HG03354 (cell line): ENCODE data around the gene SLC25A23.
A peak's percentile ranks its signal among the peaks of the same experiment; 100 is the strongest.
"Not testable (repeated sequence)": the region's sequence is repeated elsewhere in the genome, so short reads cannot be mapped to it uniquely, and the experiment has no call there.

Experiments used
- ATAC-seq: cut with Tn5 transposase; IDR thresholded peaks from one replicate; pipeline ENCODE4 v1.9.1; 2021; ENCODE audit warnings: mild to moderate bottlenecking; ENCODE audit not compliant: unreplicated experiment, poor library complexity, severe bottlenecking

Gene SLC25A23

GRCh38 chr19:6412447-6413091, 47.0 kb downstream of the SLC25A23 start:
- no peak for ATAC-seq

- no peak for ATAC-seq
These were observed 47.5 kb downstream of the SLC25A23 start for GRCh38 chr19:6412061-6412446.

- ATAC-seq: no peak
These were observed 50.2 kb downstream of the SLC25A23 start for GRCh38 chr19:6409346-6409745.

DNA sequence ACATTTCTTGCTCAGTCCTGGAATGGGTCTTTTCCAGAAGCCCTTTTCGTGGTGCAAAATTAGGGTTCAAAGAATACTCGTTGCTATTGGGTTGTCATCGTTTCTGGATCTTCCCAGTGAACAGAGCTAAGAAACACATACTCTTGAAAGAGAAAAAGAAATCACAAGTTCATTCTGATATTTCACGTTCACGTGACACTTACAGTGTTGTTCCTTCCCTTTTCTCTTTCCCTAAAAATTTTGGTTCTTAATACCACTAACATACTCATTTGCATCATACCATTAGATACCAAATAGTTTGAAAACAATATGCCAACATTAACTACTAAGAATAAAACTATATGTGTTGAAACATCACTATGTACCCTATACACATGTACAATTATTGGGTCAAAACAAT, 53.2 kb downstream of the SLC25A23 start:
- no peak for ATAC-seq

- ATAC-seq: no peak
These were observed 56.6 kb downstream of the SLC25A23 start for GRCh38 chr19:6402837-6403608.

- no peak for ATAC-seq
These were observed 57.5 kb downstream of the SLC25A23 start for GRCh38 chr19:6402058-6402457.

- ATAC-seq: not testable (repeated sequence)
These were observed 59.3 kb downstream of the SLC25A23 start for GRCh38 chr19:6400062-6400944.

- ATAC-seq: no peak
These were observed 63.3 kb downstream of the SLC25A23 start for GRCh38 chr19:6396305-6396704.

DNA sequence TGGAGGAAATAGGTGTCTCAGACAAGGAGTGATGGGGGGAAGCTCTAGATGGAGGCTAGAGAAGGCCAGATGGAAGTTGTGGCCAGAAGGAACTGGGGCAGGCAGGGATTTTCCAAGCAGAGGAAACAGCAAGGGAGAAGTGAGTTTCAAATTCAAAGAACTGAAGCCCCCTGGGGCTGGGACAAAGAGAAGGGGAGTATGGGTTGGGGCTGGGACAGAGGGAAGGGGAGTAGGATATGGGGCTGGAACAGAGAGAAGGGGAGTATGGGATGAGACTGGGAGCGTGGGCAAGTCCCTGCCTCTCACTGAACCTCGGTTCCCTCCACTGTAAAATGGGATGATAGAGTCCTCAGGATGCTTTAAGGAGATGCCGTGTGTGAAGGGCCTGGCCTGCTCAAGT, 64.8 kb downstream of the SLC25A23 start:
- ATAC-seq: no peak

DNA sequence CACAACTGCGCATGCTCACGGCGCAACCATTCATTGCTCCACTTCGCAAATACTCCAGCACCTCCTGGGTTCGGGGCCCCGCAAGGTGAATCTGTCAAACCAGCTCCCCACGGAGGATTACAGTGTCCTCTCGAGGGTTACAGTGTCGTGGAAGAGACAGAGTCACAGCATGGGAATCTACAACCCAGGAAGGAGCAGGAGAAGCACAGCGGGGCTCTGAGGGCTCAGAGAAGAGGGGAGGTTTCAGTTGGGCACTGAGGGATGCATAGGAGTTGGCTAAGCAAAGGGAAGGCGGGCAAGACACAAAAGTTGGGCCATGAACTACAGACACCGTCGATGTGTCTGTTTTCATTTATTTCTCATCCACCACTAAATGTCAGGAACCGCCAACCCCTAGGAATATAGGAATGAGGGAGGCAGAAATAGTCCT, 65.6 kb downstream of the SLC25A23 start:
- peak; percentile 32 for ATAC-seq

DNA sequence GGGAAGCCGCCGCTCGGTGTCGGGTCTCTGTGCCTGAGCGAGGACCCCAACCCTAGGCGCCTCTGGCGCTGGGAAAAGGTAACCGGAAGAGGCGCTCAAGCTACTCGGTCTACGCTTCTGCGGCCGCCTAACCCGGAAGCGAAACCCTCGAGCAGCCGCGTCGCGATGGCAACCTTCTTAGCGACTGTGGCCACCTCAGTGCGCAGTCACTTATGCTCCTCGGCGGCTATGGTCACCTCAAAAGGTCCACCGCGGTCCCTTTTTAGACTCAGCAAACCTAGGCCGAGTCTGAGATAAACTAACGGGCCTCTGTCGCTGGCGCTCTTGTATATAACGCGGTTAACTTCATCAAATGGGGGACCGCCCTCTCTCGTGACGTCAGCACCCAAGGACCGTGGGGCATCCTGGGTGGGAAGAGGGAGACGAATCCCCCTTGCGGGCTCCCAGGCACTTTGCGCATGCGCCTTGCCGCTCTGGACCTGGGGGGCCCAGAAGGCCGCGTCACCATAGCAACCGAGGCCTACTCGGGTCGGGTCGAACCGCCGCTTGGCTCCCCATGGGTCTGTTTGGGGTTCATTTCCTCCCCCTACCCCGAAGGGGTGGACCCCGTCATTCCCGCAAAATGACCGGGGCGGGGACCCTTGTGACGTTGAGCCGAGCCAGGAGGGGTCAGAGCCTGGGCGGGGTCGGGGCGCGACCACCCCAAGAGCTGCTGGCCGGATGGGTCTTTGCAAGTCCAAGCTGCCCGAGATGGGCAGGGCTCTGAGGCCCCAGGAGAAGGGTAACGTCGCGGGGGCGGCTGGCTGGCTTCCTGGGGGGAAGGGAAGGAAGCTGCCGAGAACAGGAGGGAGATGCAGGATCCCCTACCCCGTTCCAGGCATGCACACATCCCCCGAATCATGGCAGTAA, 66.3 kb downstream of the SLC25A23 start, which contains the start of gene GTF2F1:
Gene GTF2F1, minus strand, starts transcription at position 91 of the 909 bp plus-strand sequence. CDS start 169 bp downstream, outside the sequence.
- ATAC-seq: peak; percentile 82

- no peak for ATAC-seq
These were observed 67.1 kb downstream of the SLC25A23 start for GRCh38 chr19:6392221-6393073.
